Erythroblast (primary cell): ENCODE data around the gene KCNQ5.
"Not testable (repeated sequence)": the region's sequence is repeated elsewhere in the genome, so short reads cannot be mapped to it uniquely, and the experiment has no call there.

Experiments used
- DNase-seq, 2 experiments: peaks; one replicate each; lab custom pipeline; 2025; lab: John Stamatoyannopoulos, UW
- GATA1 ChIP-seq: IDR thresholded peaks from 2 replicates; pipeline ENCODE4 v1.6.1; 2011; ENCODE audit warnings: low read depth, mild to moderate bottlenecking, control low read depth, low read length, moderate library complexity
- POLR2A ChIP-seq: IDR thresholded peaks from 2 replicates; pipeline ENCODE4 v1.6.1; 2011; ENCODE audit warnings: mild to moderate bottlenecking, low read length

Gene KCNQ5

DNA sequence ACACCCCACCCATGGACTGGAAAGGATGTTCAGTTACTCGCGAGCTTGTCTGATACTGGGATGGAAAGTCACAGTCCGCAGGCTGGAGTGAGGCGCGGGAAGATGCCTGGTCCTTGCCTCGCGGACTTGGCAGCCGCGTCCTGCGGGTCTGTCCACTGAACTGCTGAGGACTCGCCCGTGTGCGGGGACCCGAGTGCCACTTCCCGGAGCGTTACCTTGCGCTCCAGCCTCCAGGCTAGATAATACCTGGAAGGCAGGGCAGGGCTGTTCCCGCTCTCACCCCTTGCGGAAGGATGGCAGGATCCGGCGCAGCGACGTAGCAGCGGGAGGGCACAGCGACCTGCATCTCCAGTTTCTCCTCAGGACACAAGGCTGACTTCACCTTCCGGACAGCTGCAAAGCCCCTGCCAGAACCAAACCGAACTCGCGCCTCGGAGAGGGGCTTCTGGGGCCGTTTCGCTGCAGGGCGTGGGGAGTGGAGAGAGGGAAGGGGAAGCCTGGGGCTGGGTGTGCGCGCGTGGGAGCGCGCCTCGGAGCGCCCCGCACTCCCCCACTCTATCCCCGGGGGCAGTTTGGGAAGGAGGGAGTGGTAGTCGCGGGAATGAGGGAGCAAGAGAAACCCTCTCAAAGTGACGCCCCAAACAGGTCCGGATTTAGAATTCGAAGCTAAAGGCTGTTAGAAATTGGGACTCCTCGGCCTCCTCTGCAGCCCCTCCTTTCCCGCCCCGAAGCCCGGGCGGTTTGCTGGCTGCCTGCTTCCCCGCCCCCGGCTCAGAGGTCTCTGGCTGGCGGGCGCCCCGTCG, at the start of gene KCNQ5:
Gene KCNQ5 (plus strand): TSS at position 774 of the 803 bp plus-strand sequence.
- TF ChIP-seq POLR2A = no peak
- no peak for TF ChIP-seq GATA1
- peak; percentile 10 to 31 for DNase-seq

DNA sequence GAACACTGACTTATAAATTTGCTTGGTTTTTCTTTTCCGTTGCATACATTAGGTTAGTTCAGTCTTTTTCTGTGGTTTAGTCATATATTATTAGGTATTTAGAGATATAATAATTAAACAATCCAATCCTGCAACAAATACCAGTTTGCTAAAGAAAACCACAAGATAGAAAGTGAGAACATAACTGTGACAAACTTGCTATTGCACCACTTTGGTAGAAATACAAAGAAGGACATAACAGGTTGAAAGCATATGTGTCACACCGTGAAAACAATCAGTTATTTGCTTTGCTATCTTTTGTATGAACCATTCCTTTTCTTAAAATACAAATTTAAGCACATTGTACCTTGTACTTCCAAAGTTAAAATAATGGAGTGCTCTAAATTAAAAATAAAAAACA, 42.0 kb upstream of the KCNQ5 start:
- TF ChIP-seq POLR2A (no peak), GATA1 (no peak)
- no peak for DNase-seq

DNA sequence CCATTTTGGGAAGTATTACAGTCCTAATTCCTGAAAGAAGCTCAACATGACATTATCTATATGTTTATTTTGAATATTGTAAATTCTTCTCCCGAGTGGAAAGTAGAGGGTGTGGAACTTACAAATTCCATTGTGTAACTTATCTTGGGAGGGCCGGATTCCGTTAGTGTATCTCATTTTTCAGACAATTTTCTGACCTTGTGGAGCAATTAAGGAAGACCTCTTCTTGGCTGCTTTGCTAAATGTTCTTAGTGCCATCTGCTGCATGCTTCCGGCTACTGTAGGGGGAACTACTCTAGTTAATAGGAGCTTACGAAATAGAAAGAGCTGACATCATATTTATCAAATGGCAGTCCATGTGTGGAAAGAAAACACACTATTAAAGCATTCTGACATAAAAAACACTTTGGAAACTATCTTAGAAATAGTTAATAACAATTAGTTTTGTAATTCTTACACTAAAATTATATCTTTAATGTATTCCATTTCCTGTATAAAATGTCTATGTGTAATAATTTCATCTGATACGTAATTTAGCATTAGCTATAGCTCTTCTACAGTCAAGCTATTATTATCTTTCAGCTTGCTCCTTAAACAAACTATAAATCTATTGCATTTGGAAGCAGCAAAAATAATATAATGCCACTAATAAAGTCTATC, 41.5 kb upstream of the KCNQ5 start:
- TF ChIP-seq GATA1 (no peak), POLR2A (no peak)
- DNase-seq = peak; percentile 82 to 84

GRCh38 chr6:72580950-72581349, 40.9 kb upstream of the KCNQ5 start:
- not testable (repeated sequence) for DNase-seq

DNA sequence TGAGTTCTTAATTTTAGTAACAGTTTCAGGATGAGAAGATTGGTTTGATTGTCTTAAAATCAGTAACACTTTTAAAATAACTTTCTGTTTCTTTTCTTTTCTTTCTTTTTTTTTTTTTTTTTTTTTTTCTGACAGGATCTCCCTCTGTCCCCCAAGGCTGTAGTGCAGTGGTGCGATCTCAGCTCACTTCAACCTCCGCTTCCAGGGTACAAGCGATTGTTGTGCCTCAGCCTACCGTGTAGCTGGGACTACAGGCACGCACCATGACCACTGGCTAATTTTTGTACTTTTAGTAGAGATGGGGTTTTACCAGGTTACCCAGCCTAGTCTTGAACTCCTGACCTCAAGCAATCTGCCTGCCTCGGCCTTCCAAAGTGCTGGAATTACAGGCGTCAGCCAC, 33.7 kb upstream of the KCNQ5 start:
- DNase-seq = no peak
- no peak for TF ChIP-seq POLR2A
- no peak for TF ChIP-seq GATA1

DNA sequence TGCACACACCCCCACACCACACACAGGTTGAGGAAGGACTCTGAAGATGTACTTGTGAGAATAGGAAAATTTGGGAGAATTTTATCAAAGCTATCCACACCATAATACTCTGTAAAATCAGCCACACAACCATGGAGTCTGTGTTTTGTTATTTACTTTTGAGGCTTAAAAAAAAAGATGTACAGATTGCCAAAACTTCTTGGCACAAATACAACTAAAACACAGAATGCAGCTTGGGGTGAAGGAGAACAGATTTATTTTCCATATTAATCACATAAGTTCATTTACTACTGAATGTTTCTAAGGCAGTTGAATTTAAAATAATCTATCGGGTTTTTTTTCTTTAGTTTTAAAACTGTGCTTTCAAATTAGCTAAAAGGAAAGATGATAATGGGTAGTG, 32.8 kb upstream of the KCNQ5 start:
- TF ChIP-seq GATA1 (no peak), POLR2A (no peak)
- DNase-seq = no peak

GRCh38 chr6:72595812-72596211, 26.1 kb upstream of the KCNQ5 start:
- TF ChIP-seq POLR2A = no peak
- no peak for TF ChIP-seq GATA1
- DNase-seq = no peak

- peak; percentile 20 to 24 for DNase-seq
- TF ChIP-seq GATA1 (no peak), POLR2A (no peak)
Observed at GRCh38 chr6:72616406-72617015, 5.4 kb upstream of the KCNQ5 start.

DNA sequence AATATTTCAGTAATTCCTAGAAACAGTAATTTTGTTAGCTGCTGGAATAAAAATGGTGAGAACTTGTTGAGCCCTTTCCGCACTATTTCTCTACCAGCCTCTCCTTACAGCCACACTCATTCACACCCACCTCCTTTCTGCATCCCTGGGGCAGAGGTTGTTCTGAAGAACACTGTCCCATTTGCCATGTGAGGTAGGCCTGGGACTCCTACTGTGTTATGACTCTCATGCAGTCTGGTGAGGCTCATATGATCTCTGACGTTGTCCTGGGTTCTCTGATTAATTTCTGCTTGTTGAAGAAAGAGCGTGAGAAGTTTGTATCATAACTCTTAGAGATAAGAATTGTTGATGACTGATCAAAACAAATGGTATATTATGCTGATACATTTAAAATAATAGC, 4.1 kb upstream of the KCNQ5 start:
- no peak for DNase-seq

DNA sequence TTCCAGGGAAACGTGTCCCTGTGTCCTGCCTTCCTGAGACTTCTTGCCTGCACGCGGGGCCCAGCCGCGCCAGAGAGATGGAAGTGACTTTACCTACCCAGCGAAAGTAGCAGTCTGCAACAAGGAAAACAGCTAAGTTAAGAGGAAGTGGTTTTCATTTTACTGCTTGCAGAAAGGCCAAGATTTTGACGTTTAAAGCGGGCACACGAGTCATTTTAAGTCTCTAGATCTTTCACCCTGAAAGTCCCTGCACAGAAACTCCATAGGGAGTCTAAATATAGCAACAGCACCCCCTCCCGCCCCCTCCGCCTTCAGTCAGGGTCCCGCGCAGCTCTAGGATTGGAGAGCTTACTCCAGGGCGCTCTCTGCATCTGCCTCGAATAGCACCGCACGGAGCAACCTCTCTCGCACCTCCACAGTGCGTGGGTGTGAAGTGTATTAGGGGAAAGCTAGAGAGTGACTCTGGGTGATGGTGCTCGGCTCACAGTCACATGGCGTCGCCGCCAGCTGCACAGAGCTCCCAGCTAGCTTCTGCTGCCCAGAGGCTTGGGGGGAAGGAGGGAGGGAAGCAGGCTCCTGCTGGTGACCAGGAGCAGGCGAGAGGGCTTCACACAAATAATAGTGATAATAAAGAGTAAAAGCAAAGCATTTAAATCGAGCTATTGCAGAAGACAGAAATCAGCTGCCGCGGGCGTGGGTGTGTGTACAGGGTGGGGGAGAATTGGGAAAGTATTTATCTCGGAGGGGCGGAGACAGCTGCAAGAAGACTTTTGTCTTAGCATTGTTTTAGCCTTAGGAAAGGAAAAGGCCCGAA, 1.8 kb upstream of the KCNQ5 start:
- peak; percentile 25 to 30 for DNase-seq
- TF ChIP-seq POLR2A = no peak
- TF ChIP-seq GATA1 = no peak

More for the DNA sequence above, 4.1 kb upstream of the KCNQ5 start:
- TF ChIP-seq GATA1 (no peak), POLR2A (no peak)

GRCh38 chr6:72620871-72621290, 983 bp upstream of the KCNQ5 start:
- no peak for DNase-seq
- no peak for TF ChIP-seq GATA1
- TF ChIP-seq POLR2A = no peak

- peak; percentile 44 to 56 for DNase-seq
- TF ChIP-seq GATA1 = no peak
- no peak for TF ChIP-seq POLR2A
Observed at GRCh38 chr6:72622094-72622940, 453 bp downstream of the KCNQ5 start.
